ENCODE data around the gene WWOX. TPM values are rescaled to one million over a fixed set of nuclear protein-coding genes. Genes with fewer than 3 reads are reported as not detected.

Gene WWOX
- total and polyA plus RNA-seq, 2 experiments from 2014 or later, result 22.1 to 123 TPM

DNA sequence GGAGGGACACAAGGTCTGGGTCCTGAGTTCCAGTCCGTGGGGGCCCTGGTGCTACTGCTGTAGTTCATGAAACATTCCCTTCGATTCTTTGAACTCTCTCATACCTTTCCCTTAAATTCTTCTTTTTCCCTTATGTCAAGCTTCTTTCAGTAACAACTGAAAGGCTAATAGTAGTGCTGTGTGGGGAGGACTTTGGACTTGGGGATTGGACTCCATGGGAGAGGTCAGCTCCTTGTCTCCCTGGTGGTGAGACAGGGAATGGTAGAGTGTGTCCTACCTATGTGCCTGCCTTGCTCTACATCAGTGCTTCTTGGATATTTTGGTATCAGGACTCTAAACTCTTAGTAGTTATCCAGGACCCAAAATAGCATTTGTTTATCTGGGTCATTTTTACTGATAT, 628.1 kb downstream of the WWOX start:
- Histone ChIP-seq H3K27me3 (no peaks in the 10 kb centered on the region), H3K36me3 (no peaks in the 10 kb centered on the region), H3K9me3 (ENCODE audit: low read depth) (no peaks in the 10 kb centered on the region), H3K4me3 (no peak overlapping the region), H3K4me1 (ENCODE audit: low read depth) (no peaks in the 10 kb centered on the region), H3K27ac (no peak overlapping the region)
- DNase-seq (ENCODE audit: low read depth in 1 of 2, low spot score in 1 of 2), result no peak
- TF ChIP-seq, protein P1, sequence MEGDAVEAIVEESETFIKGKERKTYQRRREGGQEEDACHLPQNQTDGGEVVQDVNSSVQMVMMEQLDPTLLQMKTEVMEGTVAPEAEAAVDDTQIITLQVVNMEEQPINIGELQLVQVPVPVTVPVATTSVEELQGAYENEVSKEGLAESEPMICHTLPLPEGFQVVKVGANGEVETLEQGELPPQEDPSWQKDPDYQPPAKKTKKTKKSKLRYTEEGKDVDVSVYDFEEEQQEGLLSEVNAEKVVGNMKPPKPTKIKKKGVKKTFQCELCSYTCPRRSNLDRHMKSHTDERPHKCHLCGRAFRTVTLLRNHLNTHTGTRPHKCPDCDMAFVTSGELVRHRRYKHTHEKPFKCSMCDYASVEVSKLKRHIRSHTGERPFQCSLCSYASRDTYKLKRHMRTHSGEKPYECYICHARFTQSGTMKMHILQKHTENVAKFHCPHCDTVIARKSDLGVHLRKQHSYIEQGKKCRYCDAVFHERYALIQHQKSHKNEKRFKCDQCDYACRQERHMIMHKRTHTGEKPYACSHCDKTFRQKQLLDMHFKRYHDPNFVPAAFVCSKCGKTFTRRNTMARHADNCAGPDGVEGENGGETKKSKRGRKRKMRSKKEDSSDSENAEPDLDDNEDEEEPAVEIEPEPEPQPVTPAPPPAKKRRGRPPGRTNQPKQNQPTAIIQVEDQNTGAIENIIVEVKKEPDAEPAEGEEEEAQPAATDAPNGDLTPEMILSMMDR (IDR thresholded peaks at IDR 0.05; ENCODE audit: low read depth, low read length), result no peak

DNA sequence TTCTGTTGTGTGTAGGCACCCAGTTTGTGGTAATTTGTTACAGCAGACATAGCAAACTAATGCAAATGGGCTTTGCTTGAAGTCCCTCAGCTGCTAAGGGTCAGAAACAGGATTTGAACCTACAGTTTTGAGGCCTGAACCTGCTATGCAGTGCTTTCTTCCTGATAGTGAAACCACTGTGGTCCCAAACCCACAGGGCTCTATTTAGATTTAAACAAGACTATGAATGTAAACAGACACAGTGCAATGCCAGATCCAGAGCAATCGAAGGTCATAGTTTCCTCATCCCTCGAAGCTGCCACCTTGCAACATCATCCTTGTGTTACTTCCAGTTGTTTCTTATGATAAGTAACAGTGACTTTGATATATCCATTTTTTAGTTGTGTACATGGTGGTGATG, 630.2 kb downstream of the WWOX start:
- no peaks in the 10 kb centered on the region for H3K36me3 ChIP-seq
- H3K4me1 ChIP-seq (ENCODE audit: low read depth), result no peaks in the 10 kb centered on the region
- no peak overlapping the region for H3K4me3 ChIP-seq
- no peak for DNase-seq (ENCODE audit: low read depth in 1 of 2, low spot score in 1 of 2)
- H3K9me3 ChIP-seq (ENCODE audit: low read depth), result no peaks in the 10 kb centered on the region
- H3K27ac ChIP-seq, result no peak overlapping the region
- H3K27me3 ChIP-seq, result no peaks in the 10 kb centered on the region
- TF ChIP-seq, protein P1 (IDR thresholded peaks at IDR 0.05; ENCODE audit: low read depth, low read length), result no peak

DNA sequence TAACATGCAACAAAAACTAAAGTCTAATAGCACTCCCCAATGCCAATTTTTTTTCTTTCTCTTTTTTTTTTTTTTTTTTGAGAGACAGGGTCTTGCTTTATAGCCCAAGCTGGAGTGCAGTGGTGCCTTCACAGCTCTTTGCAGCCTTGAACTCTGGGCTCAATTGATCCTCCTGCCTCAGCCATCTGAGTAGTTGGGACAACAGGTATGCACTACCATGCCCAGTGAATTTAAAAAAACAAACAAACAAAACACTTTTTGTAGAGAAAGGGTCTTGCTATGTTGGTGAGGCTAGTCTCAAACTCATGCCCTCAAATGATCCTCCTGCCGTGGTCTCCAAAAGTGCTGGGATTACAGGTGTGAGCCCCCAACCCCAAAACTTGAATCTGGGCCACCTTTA, 632.3 kb downstream of the WWOX start:
- Histone ChIP-seq H3K27ac (no peak overlapping the region), H3K27me3 (no peaks in the 10 kb centered on the region), H3K36me3 (no peaks in the 10 kb centered on the region), H3K9me3 (ENCODE audit: low read depth) (no peaks in the 10 kb centered on the region), H3K4me3 (no peak overlapping the region), H3K4me1 (ENCODE audit: low read depth) (no peaks in the 10 kb centered on the region)
- DNase-seq (ENCODE audit: low read depth in 1 of 2, low spot score in 1 of 2), result no peak
- TF ChIP-seq, protein P1 (IDR thresholded peaks at IDR 0.05; ENCODE audit: low read depth, low read length), result no peak

DNA sequence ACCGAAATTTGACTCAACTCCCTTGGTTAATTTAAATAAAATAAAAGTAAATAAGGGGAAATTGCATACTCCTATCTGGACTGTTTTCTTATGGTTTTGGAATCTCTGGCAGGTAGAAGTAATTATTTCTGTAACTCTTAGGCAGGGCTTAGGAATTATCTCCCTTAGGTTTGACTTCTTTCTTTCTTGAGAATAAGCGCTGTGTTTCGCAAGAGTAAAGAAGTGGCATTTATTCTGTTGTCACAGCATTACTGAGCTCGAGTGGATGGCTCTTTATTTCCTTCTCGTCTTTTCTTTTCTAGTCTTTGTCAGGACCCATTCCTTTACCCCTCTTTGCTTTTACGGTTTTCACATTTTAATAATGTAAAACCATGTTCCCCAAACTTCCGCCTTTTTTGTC, 633.2 kb downstream of the WWOX start:
- H3K27me3 ChIP-seq, result no peaks in the 10 kb centered on the region
- H3K27ac ChIP-seq, result no peak overlapping the region
- H3K4me3 ChIP-seq, result no peak overlapping the region
- TF ChIP-seq, protein P1 (IDR thresholded peaks at IDR 0.05; ENCODE audit: low read depth, low read length), result no peak
- H3K9me3 ChIP-seq (ENCODE audit: low read depth), result no peaks in the 10 kb centered on the region
- H3K4me1 ChIP-seq (ENCODE audit: low read depth), result no peaks in the 10 kb centered on the region
- DNase-seq (ENCODE audit: low read depth in 1 of 2, low spot score in 1 of 2), result no peak
- no peaks in the 10 kb centered on the region for H3K36me3 ChIP-seq

DNA sequence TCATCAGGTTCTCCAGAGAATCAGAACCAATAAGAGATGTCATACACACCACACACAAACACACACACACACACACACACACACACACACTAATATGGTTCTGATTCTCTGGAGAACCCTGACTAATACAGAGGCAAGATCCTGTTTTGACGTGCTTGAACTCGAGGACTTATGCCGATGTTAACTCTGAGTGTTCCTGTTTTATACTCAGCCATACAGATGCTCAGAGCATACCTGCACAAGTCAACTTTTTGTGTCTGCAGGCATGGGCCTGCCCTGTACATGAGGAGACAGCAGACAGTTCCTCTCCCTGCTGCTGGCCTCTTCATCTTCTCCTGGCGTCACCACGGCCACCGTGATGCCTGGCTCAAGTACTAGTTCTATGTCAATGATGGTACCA, 635.9 kb downstream of the WWOX start:
- TF ChIP-seq, protein P1 (IDR thresholded peaks at IDR 0.05; ENCODE audit: low read depth, low read length), result no peak
- Histone ChIP-seq H3K27me3 (no peaks in the 10 kb centered on the region), H3K4me1 (ENCODE audit: low read depth) (no peaks in the 10 kb centered on the region), H3K27ac (no peak overlapping the region), H3K9me3 (ENCODE audit: low read depth) (no peaks in the 10 kb centered on the region), H3K4me3 (no peak overlapping the region), H3K36me3 (no peaks in the 10 kb centered on the region)
- DNase-seq (ENCODE audit: low read depth in 1 of 2, low spot score in 1 of 2), result no peak

DNA sequence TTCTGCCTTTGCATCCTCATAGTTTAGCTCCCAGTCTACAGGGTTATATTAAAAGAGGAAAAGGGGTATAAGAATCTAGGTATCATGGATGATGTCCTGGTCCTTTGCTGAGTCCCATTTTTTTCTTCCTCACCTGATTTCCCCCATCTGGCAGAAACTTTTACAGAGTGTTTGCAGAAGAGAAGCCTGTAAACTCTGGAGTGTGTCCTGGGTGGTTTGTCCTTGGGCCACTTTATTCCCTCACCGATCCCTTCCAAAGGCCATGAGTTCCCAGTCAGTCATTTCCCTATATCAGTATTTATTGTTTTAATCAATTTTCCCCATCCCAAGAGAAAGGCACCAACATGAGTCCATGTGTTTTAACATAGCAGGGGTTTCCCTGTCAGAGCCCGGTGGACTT, 638.2 kb downstream of the WWOX start:
- no peaks in the 10 kb centered on the region for H3K4me1 ChIP-seq (ENCODE audit: low read depth)
- H3K9me3 ChIP-seq (ENCODE audit: low read depth), result no peaks in the 10 kb centered on the region
- no peak for DNase-seq (ENCODE audit: low read depth in 1 of 2, low spot score in 1 of 2)
- H3K27ac ChIP-seq, result no peak overlapping the region
- no peaks in the 10 kb centered on the region for H3K27me3 ChIP-seq
- H3K4me3 ChIP-seq, result no peak overlapping the region
- TF ChIP-seq, protein P1 (IDR thresholded peaks at IDR 0.05; ENCODE audit: low read depth, low read length), result no peak
- no peaks in the 10 kb centered on the region for H3K36me3 ChIP-seq
